Caco-2 (cell line): ENCODE data around the gene DENND2A. TPM values are rescaled to one million over a fixed set of nuclear protein-coding genes. Genes with fewer than 3 reads are reported as not detected.

Experiments used
- BruUV-seq: library from RNA; stranded (reverse); fragments of 400-500 nt; replicated peaks from 2 replicates; lab custom pipeline; 2021; lab: Mats Ljungman, UMichigan
- CTCF ChIA-PET: fragments of 300-600 bp; sonication (Branson Sonifier 250); formaldehyde crosslinking; loops from one replicate; lab custom pipeline; 2022; ENCODE audit warnings: antibody characterized with exemption; lab: Charles Lee
- POLR2A ChIA-PET: fragments of 300-600 bp; sonication (Branson Sonifier 250); formaldehyde crosslinking; loops from one replicate; lab custom pipeline; 2022; ENCODE audit warnings: antibody characterized with exemption; lab: Charles Lee
- DNase-seq, 2 experiments: peaks; one replicate each; pipeline versions ENCODE4 v3.0.0 to v3.0.0-alpha.2; 2020 to 2022
- H3K27me3 ChIP-seq: replicated peaks from 2 replicates; pipeline ENCODE4 v1.6.0; 2011; ENCODE audit warnings: low read length; ENCODE audit not compliant: control insufficient read depth, insufficient read depth
- H3K36me3 ChIP-seq: 2 replicates; pipeline ENCODE4 v1.5.1; 2011; ENCODE audit warnings: low read length; ENCODE audit not compliant: control insufficient read depth, insufficient read depth
- H3K4me1 ChIP-seq: fragments of 250-450 bp; sonication (Bioruptor Pico); 2 replicates; pipeline ENCODE4 v1.5.1; 2020; ENCODE audit warnings: mild to moderate bottlenecking
- H3K4me3 ChIP-seq: 2 replicates; pipeline ENCODE4 v1.5.1; 2011; ENCODE audit warnings: low read depth, mild to moderate bottlenecking, control low read depth, low read length
- H3K9me3 ChIP-seq: fragments of 250-450 bp; sonication (Bioruptor Pico); 2 replicates; pipeline ENCODE4 v1.5.1; 2020; ENCODE audit warnings: mild to moderate bottlenecking, moderate library complexity
- H3K27ac Mint-ChIP-seq: one replicate; pipeline ENCODE4 v1.8.0; 2022; ENCODE audit warnings: mixed read lengths; ENCODE audit not compliant: unreplicated experiment
- H3K27me3 Mint-ChIP-seq: one replicate; pipeline ENCODE4 v1.8.0; 2022; ENCODE audit warnings: mixed read lengths; ENCODE audit not compliant: insufficient read depth, unreplicated experiment
- H3K36me3 Mint-ChIP-seq: one replicate; pipeline ENCODE4 v1.8.0; 2022; ENCODE audit warnings: mild to moderate bottlenecking, mixed read lengths; ENCODE audit not compliant: insufficient read depth, unreplicated experiment
- H3K4me1 Mint-ChIP-seq: one replicate; pipeline ENCODE4 v1.8.0; 2022; ENCODE audit warnings: low read depth, mixed read lengths; ENCODE audit not compliant: unreplicated experiment
- H3K4me3 Mint-ChIP-seq: one replicate; pipeline ENCODE4 v1.8.0; 2022; ENCODE audit warnings: mild to moderate bottlenecking, moderate library complexity, mixed read lengths; ENCODE audit not compliant: unreplicated experiment
- H3K9me3 Mint-ChIP-seq: one replicate; pipeline ENCODE4 v1.8.0; 2022; ENCODE audit warnings: mixed read lengths; ENCODE audit not compliant: unreplicated experiment
- CTCF ChIP-seq, 2 experiments: fragments of 200-600 bp in 1 of 2; IDR thresholded peaks; 1 replicate in 1 of 2; 2 replicates in 1 of 2; pipeline versions ENCODE4 v1.5.1 to v1.8.0; 2011 to 2022; ENCODE audit warnings: antibody characterized with exemption in 1 of 2, control low read depth in 1 of 2, inconsistent platforms in 1 of 2, low read depth in 1 of 2, low read length in 1 of 2, mild to moderate bottlenecking in 1 of 2, moderate library complexity in 1 of 2; ENCODE audit not compliant: insufficient read depth in 1 of 2, severe bottlenecking in 1 of 2, unreplicated experiment in 1 of 2
- intact Hi-C: fragments of 100-400 bp; cut with micrococcal nuclease; formaldehyde crosslinking; loops from one replicate; pipeline ENCODE4 v1.10.0; 2022; ENCODE audit not compliant: unreplicated experiment
- total RNA-seq: library from RNA; stranded (reverse); gene quantifications from 2 replicates; pipeline ENCODE4 v1.2.3, GENCODE V29; 2022

Gene DENND2A
- total RNA-seq, 1 experiment from 2014 or later = 0.95 TPM

GRCh38 chr7:140616328-140616727 is 24.3 kb downstream of the DENND2A start:
- ChIA-PET CTCF (no interaction called here), POLR2A (no interaction called here)
- H3K9me3 Mint-ChIP-seq = no peaks in the 10 kb centered on the region
- intact Hi-C loops = no loop called here
- Histone ChIP-seq H3K36me3 (no peaks in the 10 kb centered on the region), H3K4me1 (no peaks in the 10 kb centered on the region), H3K27me3 (no peaks in the 10 kb centered on the region; the same call in 1 of the 2 replicates), H3K9me3 (no peaks in the 10 kb centered on the region), H3K4me3 (no peak overlapping the region)
- H3K27me3 Mint-ChIP-seq = no peaks in the 10 kb centered on the region
- no peaks in the 10 kb centered on the region for H3K4me1 Mint-ChIP-seq
- no peak for DNase-seq
- H3K27ac Mint-ChIP-seq = no peak overlapping the region
- TF ChIP-seq CTCF (IDR thresholded peaks at IDR 0.05; ENCODE audit: insufficient read depth in 1 of 2, low read depth in 1 of 2, low read length in 1 of 2, severe bottlenecking in 1 of 2, unreplicated experiment in 1 of 2) = no peak
- H3K4me3 Mint-ChIP-seq = no peak overlapping the region
- no peaks in the 10 kb centered on the region for H3K36me3 Mint-ChIP-seq
- no TSS peak for BruUV-seq

DNA sequence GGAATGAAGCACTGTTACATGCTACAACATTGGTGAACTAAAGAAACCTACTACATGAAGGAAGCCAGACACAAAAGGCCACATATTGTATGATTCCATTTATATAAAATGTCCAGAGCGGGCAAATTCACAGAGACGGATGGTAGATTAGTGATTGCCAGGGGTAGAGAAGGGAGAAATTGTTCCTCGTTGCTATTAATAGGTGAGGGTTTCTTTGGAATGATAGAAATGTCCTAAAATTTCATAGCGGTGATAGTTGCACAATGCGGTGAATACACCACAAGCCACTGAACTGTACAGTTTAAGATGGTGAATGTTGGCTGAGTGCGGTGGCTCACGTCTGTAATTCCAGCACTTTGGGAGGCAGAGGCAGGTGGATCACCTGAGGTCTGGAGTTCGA is 29.0 kb downstream of the DENND2A start:
- Histone ChIP-seq H3K27me3 (no peaks in the 10 kb centered on the region; the same call in 1 of the 2 replicates), H3K4me1 (no peaks in the 10 kb centered on the region), H3K9me3 (no peaks in the 10 kb centered on the region), H3K36me3 (no peaks in the 10 kb centered on the region), H3K4me3 (no peak overlapping the region)
- H3K36me3 Mint-ChIP-seq = no peaks in the 10 kb centered on the region
- CTCF ChIA-PET = no interaction called here
- TF ChIP-seq CTCF (IDR thresholded peaks at IDR 0.05; ENCODE audit: insufficient read depth in 1 of 2, low read depth in 1 of 2, low read length in 1 of 2, severe bottlenecking in 1 of 2, unreplicated experiment in 1 of 2) = no peak
- intact Hi-C loops = no loop called here
- H3K27me3 Mint-ChIP-seq = no peaks in the 10 kb centered on the region
- H3K4me1 Mint-ChIP-seq = no peaks in the 10 kb centered on the region
- BruUV-seq = no TSS peak
- DNase-seq = no peak
- H3K9me3 Mint-ChIP-seq = no peaks in the 10 kb centered on the region
- H3K27ac Mint-ChIP-seq = no peak overlapping the region
- POLR2A ChIA-PET = no interaction called here
- H3K4me3 Mint-ChIP-seq = no peak overlapping the region

DNA sequence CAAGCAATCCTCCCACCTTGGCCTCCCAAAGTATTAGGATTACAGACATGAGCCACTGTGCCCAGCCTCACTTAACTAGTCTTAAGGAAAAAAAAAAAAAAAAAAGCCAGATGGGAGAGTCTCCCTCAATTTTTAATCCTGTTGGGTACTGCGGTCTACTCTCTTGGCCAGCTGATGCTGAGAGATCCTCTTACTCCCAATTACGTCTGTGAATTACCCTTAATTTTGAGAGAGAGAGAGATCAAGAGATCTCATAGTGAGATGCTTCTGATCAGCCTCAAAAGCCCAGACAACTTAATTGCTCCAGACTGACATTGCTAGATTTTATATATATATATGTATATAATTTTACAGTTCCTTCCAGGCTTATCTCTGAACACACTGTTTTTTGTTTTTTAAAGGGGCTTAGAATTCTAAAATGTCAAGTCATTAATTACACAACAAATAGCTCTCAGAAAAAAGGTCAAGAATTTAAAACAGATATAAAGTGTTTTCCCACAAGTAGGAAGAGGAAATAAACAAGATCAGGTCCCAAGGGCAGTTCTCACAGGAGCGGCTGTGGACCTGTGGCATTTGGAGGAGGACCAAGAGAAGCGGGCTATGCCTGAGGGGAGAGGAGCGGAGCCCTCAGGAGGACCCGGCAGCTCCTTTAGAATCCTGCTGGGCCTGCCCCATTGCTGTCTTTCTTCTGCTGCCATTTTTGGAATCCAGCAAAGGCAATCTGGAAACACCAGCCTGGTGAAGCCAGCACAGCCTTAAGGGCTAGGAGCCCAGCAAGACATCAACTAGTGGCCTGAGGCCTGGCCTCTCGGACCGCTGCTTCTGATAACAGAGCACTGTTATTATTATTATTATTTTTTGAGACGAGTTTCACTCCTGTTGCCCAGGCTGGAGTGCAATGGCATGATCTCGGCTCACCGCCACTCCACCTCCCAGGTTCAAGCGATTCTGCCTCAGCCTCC is 30.1 kb downstream of the DENND2A start:
- Histone ChIP-seq H3K9me3 (no peaks in the 10 kb centered on the region), H3K4me3 (no peak overlapping the region), H3K4me1 (no peaks in the 10 kb centered on the region), H3K36me3 (no peaks in the 10 kb centered on the region), H3K27me3 (no peaks in the 10 kb centered on the region; the same call in 1 of the 2 replicates)
- H3K27me3 Mint-ChIP-seq = no peaks in the 10 kb centered on the region
- no peak overlapping the region for H3K27ac Mint-ChIP-seq
- TF ChIP-seq CTCF (IDR thresholded peaks at IDR 0.05; ENCODE audit: insufficient read depth in 1 of 2, low read depth in 1 of 2, low read length in 1 of 2, severe bottlenecking in 1 of 2, unreplicated experiment in 1 of 2) = no peak
- no peaks in the 10 kb centered on the region for H3K4me1 Mint-ChIP-seq
- ChIA-PET POLR2A (no interaction called here), CTCF (no interaction called here)
- DNase-seq = no peak
- H3K9me3 Mint-ChIP-seq = no peaks in the 10 kb centered on the region
- no TSS peak for BruUV-seq
- intact Hi-C loops = no loop called here
- H3K4me3 Mint-ChIP-seq = no peak overlapping the region
- no peaks in the 10 kb centered on the region for H3K36me3 Mint-ChIP-seq
